Activated CD4-positive, alpha-beta T cell treated with anti-CD3 and anti-CD28 coated beads for 24 hours (primary cell): ENCODE data around the gene NRXN3.

Source experiments
- DNase-seq, 2 donors: peaks; one replicate each; pipeline ENCODE4 v3.0.0-alpha.2; 2020; ENCODE audit warnings: low read depth in 2 of 2

NRXN3 gene

GRCh38 chr14:78709795-78710557 is 539.8 kb downstream of the NRXN3 start:
- no peak for DNase-seq

GRCh38 chr14:78710963-78711362 is 540.8 kb downstream of the NRXN3 start:
- no peak for DNase-seq

GRCh38 chr14:78713716-78714115 is 543.5 kb downstream of the NRXN3 start:
- DNase-seq: no peak

- no peak for DNase-seq
Measured at GRCh38 chr14:78714711-78715110, 544.5 kb downstream of the NRXN3 start.

GRCh38 chr14:78721756-78722480 is 551.7 kb downstream of the NRXN3 start:
- no peak for DNase-seq

GRCh38 chr14:78725086-78725485 is 554.9 kb downstream of the NRXN3 start:
- DNase-seq: no peak

- no peak for DNase-seq
Measured at GRCh38 chr14:78737116-78737515, 566.9 kb downstream of the NRXN3 start.

- DNase-seq: no peak
Measured at GRCh38 chr14:78737601-78738000, 567.4 kb downstream of the NRXN3 start.

- no peak for DNase-seq
Measured at GRCh38 chr14:78746086-78746595, 576.0 kb downstream of the NRXN3 start.

- no peak for DNase-seq
Measured at GRCh38 chr14:78747813-78748212, 577.6 kb downstream of the NRXN3 start.

GRCh38 chr14:78752518-78753188 is 582.5 kb downstream of the NRXN3 start:
- no peak for DNase-seq

GRCh38 chr14:78754059-78754458 is 583.9 kb downstream of the NRXN3 start:
- DNase-seq: no peak

- no peak for DNase-seq
Measured at GRCh38 chr14:78758333-78758732, 588.2 kb downstream of the NRXN3 start.

- no peak for DNase-seq
Measured at GRCh38 chr14:78762331-78762730, 592.2 kb downstream of the NRXN3 start.

GRCh38 chr14:78763746-78764145 is 593.6 kb downstream of the NRXN3 start:
- DNase-seq: no peak

GRCh38 chr14:78764240-78764639 is 594.1 kb downstream of the NRXN3 start:
- DNase-seq: no peak

- no peak for DNase-seq
Measured at GRCh38 chr14:78764645-78765044, 594.5 kb downstream of the NRXN3 start.

- DNase-seq: no peak
Measured at GRCh38 chr14:78767436-78767835, 597.3 kb downstream of the NRXN3 start.

GRCh38 chr14:78782551-78782950 is 612.4 kb downstream of the NRXN3 start:
- DNase-seq: no peak

GRCh38 chr14:78785265-78785664 is 615.1 kb downstream of the NRXN3 start:
- no peak for DNase-seq

GRCh38 chr14:78788467-78789360 is 618.5 kb downstream of the NRXN3 start:
- DNase-seq: no peak
